NK-92 (cell line): Measurements from ENCODE around the gene PPP1CA.
"Not testable (repeated sequence)": the region's sequence is repeated elsewhere in the genome, so short reads cannot be mapped to it uniquely, and the experiment has no call there.

Experiments used
- DNase-seq: peaks from one replicate; lab custom pipeline; 2025; ENCODE audit not compliant: unreplicated experiment; lab: John Stamatoyannopoulos, UW

Gene PPP1CA

GRCh38 chr11:67404515-67405195, 3.0 kb upstream of the PPP1CA start:
- DNase-seq, result no peak

GRCh38 chr11:67403085-67403484, 1.4 kb upstream of the PPP1CA start:
- not testable (repeated sequence) for DNase-seq

DNA sequence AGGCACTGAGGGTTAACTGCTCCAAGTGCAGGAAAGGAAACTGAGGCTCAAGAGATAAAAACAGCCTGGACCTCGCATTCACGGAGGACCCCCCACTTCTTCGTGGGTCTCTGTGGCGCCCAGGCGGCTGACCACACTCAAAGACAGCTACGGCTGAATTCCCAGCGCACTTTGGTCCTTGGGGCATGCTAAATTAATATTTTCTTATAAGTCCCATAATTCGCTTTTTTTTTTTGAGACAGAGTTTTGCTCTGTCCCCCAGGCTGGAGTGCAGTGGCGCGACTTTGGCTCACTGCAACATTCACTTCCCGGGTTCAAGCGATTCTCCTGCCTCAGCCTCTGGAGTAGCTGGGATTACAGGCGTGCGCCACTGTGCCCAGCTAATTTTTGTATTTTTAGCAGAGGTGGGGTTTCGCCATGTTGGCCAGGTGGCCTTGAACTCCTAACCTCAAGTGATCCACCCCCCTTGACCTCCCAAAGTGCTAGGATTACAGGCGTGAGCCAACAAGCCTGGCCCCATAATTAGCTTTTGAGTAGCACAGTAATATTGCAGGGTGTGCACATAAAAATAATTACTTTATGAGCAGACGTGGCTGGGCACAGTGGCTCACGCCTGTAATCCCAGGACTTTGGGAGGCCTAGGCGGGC, 658 bp upstream of the PPP1CA start:
- not testable (repeated sequence) for DNase-seq

DNA sequence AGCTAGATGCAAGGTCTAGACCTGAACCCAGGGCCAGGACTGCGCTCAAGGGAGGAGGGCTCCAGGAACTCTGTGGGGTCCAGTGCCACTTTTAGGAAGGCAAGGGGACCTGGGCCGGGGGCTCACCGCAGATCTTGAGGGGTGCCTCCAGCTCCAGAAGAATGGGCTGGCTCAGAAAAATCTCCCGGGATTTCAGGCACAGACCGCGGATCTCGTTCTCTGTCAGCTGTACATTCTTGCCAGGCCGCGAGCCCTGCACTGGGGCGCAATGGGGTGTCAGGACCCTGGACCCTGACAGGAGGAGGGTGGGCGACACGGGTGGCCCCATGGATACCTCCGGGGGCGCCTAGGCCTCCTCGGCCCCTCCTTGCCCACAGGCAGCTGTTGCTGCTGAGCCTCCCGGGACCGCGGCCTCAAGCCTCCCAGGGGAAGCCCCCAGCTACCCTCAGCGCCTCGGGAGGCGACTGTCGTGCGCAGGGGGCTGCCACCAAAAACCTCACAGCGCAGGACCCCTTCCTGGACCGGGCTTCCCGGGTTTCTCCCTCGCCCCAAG, 640 bp downstream of the PPP1CA start:
- no peak for DNase-seq

DNA sequence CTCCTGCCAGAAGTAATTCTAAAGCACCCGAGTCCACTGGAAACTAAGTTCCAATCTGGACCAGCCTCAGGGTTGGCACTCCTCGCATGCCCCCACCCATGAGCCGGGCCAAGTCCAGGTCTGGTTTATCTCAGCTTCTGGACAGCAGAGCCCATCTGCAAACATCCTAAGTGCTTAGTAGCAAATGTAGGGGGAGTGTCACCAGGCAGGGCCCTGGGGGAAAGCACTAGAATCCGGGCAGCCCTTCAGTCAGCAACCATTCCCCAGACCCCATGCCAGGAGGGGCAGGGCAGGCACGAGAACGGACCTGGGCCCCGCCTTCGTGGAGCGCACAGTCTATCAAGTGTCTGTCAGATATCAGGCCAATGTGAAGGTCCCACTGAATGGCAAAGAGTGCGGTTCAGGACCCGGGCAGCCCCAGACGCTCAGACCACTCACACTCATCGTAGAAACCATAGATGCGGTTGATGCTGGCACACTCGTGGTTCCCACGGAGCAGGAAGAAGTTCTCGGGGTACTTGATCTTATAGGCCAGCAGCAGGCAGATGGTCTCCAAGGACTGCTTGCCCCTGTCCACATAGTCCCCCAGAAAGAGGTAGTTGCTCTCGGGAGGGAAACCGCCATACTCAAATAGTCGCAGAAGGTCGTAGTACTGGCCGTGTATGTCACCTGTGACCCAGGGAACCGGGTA, 1.3 kb downstream of the PPP1CA start:
- no peak for DNase-seq

DNA sequence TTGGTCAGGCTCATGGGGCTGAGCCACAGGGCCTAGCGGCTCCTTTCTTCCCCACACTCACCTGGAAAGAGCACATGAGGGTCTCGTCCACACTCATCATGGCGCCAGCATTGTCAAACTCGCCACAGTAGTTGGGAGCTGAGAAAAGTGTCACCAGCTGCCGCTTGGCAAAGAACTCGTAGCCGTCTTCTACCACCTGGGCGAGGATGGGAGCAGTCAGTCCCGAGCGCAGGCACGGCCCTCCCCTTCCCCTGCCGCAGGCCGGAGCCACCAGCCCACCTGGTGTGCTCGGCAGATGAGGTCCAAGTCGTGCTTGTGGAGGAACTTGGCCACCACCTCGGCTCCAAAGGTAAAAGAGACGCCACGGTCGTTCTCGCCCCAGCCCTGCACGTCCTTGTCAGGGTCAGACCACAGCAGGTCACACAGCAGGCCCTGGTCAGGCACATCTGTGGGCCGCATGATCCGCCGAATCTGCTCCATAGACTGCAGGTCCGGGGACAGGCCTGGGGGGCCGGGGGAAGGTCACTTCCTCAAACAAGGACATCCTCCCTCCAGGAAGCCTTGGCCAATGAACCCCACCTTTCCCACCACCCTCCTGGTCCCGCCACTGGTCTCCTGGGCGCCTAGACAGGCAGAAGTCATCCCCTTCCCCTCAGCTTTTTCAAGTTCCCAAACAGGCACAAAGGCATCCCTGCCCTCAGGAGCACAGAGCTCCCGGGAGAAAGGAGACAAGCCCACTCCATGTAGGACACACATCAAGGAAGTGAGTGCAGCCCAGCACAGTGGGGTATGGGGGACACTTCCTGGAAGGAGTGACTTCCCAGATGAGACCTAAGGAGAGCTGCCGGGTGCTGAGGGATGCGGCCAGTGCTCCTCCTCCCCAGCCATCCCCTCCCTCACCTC, 2.7 kb downstream of the PPP1CA start:
- no peak for DNase-seq

- DNase-seq, result no peak
Measured at GRCh38 chr11:67397986-67398660, 3.5 kb downstream of the PPP1CA start.

DNA sequence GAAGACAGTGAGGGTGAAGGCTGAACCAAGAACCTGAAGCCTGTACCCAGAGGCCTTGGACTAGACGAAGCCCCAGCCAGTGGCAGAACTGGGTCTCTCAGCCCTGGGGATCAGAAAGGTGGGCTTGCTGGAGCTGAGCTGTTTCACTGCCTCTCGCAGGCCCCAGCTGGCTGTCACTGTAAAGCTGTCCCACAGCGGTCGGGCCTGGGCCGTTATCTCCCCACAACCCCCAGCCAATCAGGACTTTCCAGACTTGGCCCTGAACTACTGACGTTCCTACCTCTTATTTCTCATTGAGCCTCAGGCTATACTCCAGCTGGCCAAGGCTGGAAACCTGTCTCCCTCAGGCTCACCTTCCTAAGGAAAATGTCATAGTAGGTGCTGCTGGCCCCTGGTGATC, 4.1 kb downstream of the PPP1CA start:
- no peak for DNase-seq

DNA sequence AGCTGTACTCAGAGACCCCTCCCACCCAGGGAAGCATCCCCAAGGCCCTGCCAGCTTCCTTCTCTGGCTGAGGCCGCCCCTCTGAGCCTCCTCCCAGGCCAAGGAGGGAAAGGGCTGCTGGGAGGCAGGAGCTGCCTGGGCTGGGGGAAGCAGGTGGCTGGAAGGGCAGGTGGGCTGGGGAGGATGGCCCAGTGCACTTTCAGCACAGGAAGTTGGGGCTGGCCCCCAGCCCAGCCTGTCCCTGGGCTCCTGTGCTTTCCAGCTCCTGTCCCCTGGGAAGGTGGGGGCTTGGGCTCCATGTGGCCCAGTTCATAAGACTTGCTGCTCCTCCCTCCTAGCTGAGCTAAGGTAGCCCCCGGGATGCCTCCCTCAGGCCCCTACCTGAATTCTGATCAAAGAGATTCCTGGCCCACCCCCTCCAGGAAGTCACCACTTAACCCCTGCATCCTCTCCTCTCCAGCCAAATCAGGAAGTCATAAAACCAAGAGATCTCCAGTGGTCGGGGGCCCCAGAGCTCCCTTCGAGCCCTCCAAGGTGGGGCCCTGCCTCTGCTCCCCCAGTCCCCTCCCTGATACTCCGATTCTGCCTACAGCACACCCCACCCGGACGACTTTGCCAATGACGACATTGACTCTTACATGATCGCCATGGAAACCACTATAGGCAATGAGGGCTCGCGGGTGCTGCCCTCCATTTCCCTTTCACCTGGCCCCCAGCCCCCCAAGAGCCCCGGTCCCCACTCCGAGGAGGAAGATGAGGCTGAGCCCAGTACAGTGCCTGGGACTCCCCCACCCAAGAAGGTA, 4.9 kb downstream of the PPP1CA start:
- DNase-seq, result no peak

DNA sequence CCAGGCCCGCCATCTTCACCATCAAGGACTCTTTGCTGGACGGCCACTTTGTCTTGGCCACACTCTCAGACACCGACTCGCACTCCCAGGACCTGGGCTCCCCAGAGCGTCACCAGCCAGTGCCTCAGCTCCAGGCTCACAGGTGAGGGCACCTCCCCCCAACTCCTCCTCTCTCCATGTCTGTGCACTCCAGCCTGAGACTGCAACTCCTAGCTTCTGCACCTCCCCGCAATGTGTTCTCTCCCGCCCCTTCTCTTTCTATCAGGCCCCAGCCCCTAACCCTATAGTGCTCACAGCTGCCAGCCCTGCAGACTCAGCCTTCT, 5.4 kb downstream of the PPP1CA start:
- no peak for DNase-seq

- DNase-seq, result no peak
Measured at GRCh38 chr11:67395555-67396258, 6.0 kb downstream of the PPP1CA start.

DNA sequence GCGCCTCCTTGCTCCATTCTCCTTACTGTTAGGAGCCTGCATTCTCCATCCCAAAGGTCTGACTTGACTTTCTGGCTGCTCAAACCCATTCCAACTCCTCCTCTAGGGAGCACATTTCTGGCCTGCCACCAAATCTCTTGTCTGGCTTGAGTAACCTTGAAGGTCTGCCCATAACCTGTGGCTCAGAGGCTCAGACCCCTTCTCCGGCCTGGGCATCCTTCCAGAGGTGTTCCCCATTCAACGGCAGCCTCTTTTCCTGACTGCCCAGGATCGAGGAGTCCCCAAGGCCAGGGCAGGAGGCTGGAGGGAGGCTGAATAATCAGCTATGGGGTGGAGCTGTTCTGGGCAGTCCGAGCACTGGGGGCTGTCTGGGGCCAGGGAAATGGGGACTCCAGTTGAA, 7.7 kb downstream of the PPP1CA start:
- DNase-seq, result no peak

DNA sequence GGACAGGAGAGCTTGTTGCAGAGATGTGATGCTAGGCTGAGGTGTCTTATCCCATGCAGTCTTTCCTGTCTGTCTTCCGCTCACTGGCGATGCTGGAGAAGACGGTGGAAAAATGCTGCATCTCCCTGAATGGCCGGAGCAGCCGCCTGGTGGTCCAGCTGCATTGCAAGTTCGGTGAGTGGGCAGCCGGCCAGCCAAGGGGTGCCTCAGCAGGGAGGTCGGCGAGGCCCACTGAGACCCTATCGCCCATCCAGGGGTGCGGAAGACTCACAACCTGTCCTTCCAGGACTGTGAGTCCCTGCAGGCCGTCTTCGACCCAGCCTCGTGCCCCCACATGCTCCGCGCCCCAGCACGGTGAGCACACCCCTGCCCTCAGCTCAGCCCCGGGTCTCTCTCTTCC, 8.2 kb downstream of the PPP1CA start:
- DNase-seq, result no peak

DNA sequence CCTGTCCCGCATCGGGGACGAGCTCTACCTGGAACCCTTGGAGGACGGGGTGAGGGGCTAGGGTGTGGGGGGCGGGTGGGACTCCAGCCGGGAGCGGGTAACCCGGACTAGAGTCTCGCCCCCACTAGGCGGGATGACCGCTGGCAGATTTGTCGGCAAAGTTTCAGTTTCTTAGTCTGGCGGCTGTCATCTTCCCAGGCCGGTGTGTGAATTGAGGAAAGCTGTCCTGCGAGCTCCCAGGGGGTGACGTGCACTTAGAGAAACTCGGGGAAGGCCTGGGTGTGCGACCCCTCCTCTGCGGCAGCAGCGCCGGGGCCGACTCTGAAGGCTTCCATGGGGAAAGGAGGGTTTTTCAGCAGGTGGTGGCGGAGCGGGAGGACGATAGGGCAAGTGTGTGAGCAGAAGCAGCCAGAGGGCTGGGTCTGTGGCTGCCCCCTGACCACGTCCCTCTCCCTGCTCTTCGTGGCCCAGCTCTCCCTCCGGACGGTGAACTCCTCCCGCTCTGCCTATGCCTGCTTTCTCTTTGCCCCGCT, 9.4 kb downstream of the PPP1CA start:
- no peak for DNase-seq

- peak; percentile 74 for DNase-seq
Measured at GRCh38 chr11:67391304-67392182, 10.1 kb downstream of the PPP1CA start, which contains the start of gene RAD9A. Gene RAD9A, plus strand, starts transcription at chr11:67391986. Its CDS starts 59 bp downstream, at chr11:67392045.

DNA sequence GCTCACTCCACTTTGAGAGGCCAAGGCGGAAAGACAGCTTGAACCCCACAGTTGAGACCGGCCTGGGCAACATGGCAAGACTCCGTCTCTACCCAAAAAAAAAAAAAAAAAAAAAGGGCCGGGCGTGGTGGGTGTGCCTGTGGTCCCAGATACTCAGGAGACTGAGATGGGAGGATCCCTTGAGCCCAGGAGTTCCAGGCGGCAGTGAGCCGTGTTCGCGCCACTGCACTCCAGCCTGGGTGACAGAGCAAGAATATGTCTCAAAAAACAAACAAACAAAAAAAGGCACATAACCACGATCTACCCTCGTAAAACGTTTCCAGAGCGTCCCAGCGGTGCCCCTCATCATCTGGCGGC, 10.7 kb downstream of the PPP1CA start:
- no peak for DNase-seq

DNA sequence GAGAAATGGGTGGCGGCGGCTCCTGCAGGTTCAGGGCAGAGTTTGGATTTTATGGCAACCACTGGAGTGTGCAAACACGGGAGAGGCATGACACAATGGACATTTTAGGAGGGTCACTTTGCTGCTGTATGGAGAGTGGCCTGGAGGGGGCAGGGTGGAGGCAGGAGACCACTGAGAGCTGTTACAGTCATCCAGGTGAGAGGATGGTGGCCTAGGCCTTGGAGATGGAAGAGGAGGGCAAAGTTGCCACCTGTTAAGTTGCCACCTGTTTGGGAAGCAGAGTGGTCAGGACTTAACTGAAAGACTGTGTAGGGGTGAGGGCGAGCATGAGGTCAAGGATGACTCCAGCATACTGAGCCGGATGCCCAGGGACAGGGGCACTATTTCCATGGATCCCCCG, 12.2 kb downstream of the PPP1CA start:
- no peak for DNase-seq

DNA sequence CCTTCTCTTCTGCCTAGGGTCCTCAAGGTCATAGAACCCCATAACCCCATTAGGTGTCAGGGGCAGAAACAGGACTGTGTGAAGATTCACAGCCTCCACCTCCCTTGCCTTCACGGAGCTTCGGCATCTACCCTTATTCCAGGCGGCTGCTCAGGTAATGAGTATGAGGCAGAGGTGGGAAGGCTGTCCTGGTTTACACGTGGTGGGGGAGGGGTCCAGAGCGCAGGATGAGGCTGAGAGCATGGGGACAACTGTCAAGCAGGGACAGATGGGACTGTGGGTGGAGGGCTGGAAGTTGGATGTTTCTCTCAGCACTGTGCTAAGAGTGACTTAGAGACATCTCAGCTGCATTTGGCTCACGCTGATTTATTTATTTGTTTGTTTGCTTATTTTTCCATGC, 14.1 kb downstream of the PPP1CA start:
- no peak for DNase-seq
